ENCODE measurements around the gene TESK2.

DNA sequence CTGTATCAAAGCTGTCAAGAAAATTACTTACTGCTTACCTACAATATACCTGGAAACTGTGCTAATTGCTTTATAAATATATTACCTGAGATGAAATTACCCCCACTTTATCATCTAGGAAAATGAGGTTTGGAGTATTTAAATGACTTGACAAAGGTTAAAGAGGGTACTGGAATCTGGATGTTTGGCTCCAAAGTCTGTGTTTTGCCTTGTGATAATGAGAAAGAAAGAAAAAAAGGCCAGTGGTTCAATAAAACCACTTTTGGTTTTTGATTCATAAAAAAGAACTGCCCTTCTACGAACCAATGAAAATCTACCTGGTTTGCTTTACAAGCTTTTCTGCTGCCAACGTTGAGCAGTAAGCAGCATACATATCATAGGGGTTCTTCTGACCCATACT is 89.4 kb downstream of the TESK2 start:
- TF ChIP-seq EZH2 (IDR thresholded peaks at IDR 0.05; ENCODE audit: insufficient read depth, poor library complexity, severe bottlenecking): no peak
- TF ChIP-seq EZH2phosphoT487 (IDR thresholded peaks at IDR 0.05; ENCODE audit: insufficient read depth, low read depth): no peak

All from GM23248 (cell line).